Fibroblast of mammary gland (primary cell): ENCODE measurements around the gene ZNF154.

ENCODE experiments used
- DNase-seq: peaks from one replicate; pipeline ENCODE4 v3.0.0-alpha.2; 2010; ENCODE audit warnings: low read depth
- H3K4me3 ChIP-seq: 2 replicates; pipeline ENCODE4 v1.5.1; 2011; ENCODE audit warnings: low read depth, mild to moderate bottlenecking, low read length, moderate library complexity; ENCODE audit not compliant: control insufficient read depth
- CTCF ChIP-seq: conservative IDR thresholded peaks from 2 replicates; pipeline ENCODE4 v1.5.1; 2011; ENCODE audit warnings: low read depth, low read length, inconsistent platforms; ENCODE audit not compliant: control insufficient read depth, insufficient read depth

Gene ZNF154

GRCh38 chr19:57648331-57649003, 60.5 kb downstream of the ZNF154 start:
- TF ChIP-seq CTCF, result no peak
- no peak for DNase-seq

More at GRCh38 chr19:57648331-57649003, 60.5 kb downstream of the ZNF154 start:
- H3K4me3 ChIP-seq, result no peak overlapping the region
